ENCODE results near the gene MARCHF5.

DNA sequence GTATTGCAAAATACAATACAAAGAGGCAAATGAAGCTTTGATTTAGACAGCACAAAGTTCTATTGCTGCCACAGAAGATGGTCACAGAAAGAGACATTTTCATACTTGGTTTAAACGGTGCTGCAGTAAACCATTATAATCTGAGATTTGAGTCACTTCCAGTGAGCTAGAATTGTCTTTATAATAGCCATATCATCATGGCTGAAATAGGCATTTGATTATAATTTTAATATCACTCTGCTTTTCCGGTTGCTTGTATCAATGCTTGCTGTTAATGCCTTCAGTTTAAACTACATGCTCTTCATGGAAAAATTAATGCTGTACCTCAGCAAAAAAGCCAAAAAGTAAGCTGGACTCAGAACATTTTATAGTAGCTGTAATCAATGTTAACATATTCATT is 48.6 kb upstream of the MARCHF5 start:
- TF ChIP-seq, protein P1, sequence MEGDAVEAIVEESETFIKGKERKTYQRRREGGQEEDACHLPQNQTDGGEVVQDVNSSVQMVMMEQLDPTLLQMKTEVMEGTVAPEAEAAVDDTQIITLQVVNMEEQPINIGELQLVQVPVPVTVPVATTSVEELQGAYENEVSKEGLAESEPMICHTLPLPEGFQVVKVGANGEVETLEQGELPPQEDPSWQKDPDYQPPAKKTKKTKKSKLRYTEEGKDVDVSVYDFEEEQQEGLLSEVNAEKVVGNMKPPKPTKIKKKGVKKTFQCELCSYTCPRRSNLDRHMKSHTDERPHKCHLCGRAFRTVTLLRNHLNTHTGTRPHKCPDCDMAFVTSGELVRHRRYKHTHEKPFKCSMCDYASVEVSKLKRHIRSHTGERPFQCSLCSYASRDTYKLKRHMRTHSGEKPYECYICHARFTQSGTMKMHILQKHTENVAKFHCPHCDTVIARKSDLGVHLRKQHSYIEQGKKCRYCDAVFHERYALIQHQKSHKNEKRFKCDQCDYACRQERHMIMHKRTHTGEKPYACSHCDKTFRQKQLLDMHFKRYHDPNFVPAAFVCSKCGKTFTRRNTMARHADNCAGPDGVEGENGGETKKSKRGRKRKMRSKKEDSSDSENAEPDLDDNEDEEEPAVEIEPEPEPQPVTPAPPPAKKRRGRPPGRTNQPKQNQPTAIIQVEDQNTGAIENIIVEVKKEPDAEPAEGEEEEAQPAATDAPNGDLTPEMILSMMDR (IDR thresholded peaks at IDR 0.05) = no peak
- TF ChIP-seq TEAD4 (CRISPR knock-in tag; IDR thresholded peaks at IDR 0.05) (no peak), FOXK1 (CRISPR knock-in tag; IDR thresholded peaks at IDR 0.05) (no peak), ELF4 (CRISPR knock-in tag; IDR thresholded peaks at IDR 0.05; ENCODE audit: low read depth) (no peak), TCF7 (CRISPR knock-in tag; IDR thresholded peaks at IDR 0.05; ENCODE audit: low read depth) (no peak)
- TF ChIP-seq, protein P2, sequence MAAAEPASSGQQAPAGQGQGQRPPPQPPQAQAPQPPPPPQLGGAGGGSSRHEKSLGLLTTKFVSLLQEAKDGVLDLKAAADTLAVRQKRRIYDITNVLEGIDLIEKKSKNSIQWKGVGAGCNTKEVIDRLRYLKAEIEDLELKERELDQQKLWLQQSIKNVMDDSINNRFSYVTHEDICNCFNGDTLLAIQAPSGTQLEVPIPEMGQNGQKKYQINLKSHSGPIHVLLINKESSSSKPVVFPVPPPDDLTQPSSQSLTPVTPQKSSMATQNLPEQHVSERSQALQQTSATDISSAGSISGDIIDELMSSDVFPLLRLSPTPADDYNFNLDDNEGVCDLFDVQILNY (CRISPR knock-in tag; IDR thresholded peaks at IDR 0.05) = no peak
- TF ChIP-seq, protein P3, sequence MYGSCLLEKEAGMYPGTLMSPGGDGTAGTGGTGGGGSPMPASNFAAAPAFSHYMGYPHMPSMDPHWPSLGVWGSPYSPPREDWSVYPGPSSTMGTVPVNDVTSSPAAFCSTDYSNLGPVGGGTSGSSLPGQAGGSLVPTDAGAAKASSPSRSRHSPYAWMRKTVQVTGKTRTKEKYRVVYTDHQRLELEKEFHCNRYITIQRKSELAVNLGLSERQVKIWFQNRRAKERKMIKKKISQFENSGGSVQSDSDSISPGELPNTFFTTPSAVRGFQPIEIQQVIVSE (CRISPR knock-in tag; IDR thresholded peaks at IDR 0.05; ENCODE audit: borderline replicate concordance) = no peak
